NK-92 (cell line): ENCODE results near the gene PEG3.

ENCODE experiments used
- DNase-seq: peaks from one replicate; lab custom pipeline; 2025; ENCODE audit not compliant: unreplicated experiment; lab: John Stamatoyannopoulos, UW

PEG3 gene

DNA sequence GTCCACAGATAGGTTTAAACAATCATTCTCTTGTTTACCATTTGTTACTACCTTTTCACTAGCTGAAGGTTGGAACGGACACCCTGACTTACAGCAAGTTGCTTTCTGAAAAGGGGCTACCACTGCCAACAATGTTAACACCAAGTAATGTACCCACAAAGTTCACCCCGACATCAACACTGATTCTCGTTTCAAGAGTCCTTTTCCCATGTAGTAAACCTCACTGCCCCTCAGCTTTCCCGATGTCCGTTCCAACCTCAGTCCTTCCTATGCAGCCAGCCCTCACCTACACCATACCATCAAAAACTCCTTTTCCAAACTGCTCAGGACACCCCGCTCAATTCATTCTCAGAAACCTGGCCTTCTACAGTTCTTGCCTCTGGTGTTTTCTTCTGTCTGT lies 29.0 kb downstream of the PEG3 start:
- no peak for DNase-seq

DNA sequence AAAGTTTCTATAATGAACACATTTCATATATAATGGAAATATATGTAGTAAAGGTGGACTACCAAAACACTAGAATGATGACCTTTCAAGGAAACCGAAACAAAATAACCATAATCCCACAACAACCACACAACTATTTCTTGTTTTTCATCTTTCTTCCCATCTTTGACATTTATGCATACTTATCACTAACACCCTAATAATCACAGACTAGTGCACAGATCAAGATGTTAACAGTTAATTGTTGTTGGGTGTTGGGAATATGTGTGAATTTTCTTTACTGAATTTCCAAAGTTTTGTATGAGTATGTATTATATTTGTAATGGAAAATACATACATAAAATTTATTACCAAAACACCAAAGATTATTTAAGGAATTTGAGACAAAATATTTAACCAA lies 30.3 kb downstream of the PEG3 start:
- DNase-seq = no peak

DNA sequence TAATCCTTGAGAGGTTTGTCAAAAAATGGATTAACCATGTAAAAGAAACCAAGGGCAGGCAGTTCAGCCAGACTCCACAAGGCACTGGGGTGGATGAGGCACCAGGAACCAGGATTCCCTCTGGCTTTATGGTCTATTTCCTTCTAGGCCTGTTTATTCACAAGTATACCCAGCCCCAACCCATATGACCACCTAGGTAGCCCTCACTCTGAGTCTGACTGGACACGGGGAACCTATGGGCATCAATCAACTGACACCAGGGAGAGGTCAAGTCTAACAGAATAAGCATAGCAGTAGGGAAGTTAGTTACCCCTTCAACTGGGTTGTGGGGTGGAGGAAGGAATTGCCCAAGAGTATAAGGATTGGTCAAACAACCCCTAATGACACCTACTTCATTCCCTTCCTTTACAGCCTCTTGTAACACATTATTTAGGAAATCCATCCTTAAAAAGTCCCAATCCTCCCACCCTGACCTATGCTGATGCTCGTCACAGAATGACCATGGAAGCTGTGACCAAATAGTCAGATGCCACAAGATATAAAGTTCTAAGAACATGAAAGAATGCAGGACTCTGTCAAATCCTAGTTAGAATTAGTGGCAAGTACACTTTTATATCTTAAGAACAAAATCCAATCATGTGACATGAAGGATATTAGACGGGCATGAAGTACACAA lies 31.7 kb downstream of the PEG3 start:
- no peak for DNase-seq

DNA sequence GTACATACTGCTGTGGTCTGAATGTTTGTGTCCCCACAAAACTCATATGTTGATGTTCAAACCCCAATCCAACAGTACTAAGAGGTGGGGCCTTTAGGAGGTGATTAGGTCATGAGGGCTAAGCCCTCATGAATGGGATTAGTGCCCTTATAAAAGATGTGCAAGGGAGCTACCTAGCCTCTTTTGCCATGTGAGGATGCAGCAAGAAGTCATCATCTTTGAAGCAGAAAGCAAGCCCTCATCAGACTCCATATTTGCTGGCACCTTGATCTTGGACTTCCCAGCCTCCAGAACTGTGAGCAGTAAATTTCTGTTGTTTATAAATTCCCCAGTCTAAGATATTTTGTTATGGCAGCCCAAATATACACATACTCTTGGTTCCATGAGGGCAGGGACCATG lies 33.9 kb downstream of the PEG3 start:
- no peak for DNase-seq
